Measurements from ENCODE around the gene ABHD17A. TPM values are rescaled to one million over a fixed set of nuclear protein-coding genes. Genes with fewer than 3 reads are reported as not detected.

The ABHD17A gene
- total RNA-seq, 1 donor from 2014 or later, result 20.2 TPM

GRCh38 chr19:1921326-1921725, 36.0 kb upstream of the ABHD17A start:
- TF ChIP-seq EZH2 (IDR thresholded peaks at IDR 0.05), result no peak
- TF ChIP-seq CTCF (IDR thresholded peaks at IDR 0.05), result no peak
- no peak for TF ChIP-seq EZH2phosphoT487 (IDR thresholded peaks at IDR 0.05)
- Mint-ChIP-seq H3K4me1 (no peaks in the 10 kb centered on the region), H3K4me3 (no peak overlapping the region), H3K9me3 (no peaks in the 10 kb centered on the region), H3K27me3 (ENCODE audit: insufficient read depth, low read depth) (peaks cover 5% of the 10 kb centered on the region), H3K36me3 (peaks cover 8% of the 10 kb centered on the region), H3K27ac (no peak overlapping the region)
- Histone ChIP-seq H3K36me3 (no peaks in the 10 kb centered on the region), H3K9me3 (ENCODE audit: low read depth) (no peaks in the 10 kb centered on the region), H3K27me3 (no peaks in the 10 kb centered on the region), H3K4me2 (no peak overlapping the region), H2AFZ (replicated peaks) (no peak overlapping the region), H3K79me2 (ENCODE audit: low read depth) (no peaks in the 10 kb centered on the region), H3K4me1 (no peaks in the 10 kb centered on the region), H3K9ac (no peak overlapping the region), H3K4me3 (no peak overlapping the region), H4K20me1 (ENCODE audit: low read depth) (peaks cover 4% of the 10 kb centered on the region), H3F3A (ENCODE audit: low read depth) (no peaks in the 10 kb centered on the region), H3K27ac (no peak overlapping the region)
- DNase-seq (ENCODE audit: low spot score), result no peak

- peaks cover 5% of the 10 kb centered on the region for H3K27me3 Mint-ChIP-seq (ENCODE audit: insufficient read depth, low read depth)
- peaks cover 9% of the 10 kb centered on the region for H4K20me1 ChIP-seq (ENCODE audit: low read depth)
- H3K4me2 ChIP-seq, result no peak overlapping the region
- no peak overlapping the region for H2AFZ ChIP-seq (replicated peaks)
- no peaks in the 10 kb centered on the region for H3K4me1 Mint-ChIP-seq
- H3K27ac Mint-ChIP-seq, result no peak overlapping the region
- no peaks in the 10 kb centered on the region for H3K36me3 ChIP-seq
- H3K9ac ChIP-seq, result no peak overlapping the region
- no peaks in the 10 kb centered on the region for H3K27me3 ChIP-seq
- H3K79me2 ChIP-seq (ENCODE audit: low read depth), result no peaks in the 10 kb centered on the region
- no peaks in the 10 kb centered on the region for H3K9me3 Mint-ChIP-seq
- no peak overlapping the region for H3K4me3 ChIP-seq
- no peaks in the 10 kb centered on the region for H3F3A ChIP-seq (ENCODE audit: low read depth)
- no peak overlapping the region for H3K4me3 Mint-ChIP-seq
- no peaks in the 10 kb centered on the region for H3K4me1 ChIP-seq
- no peak for DNase-seq (ENCODE audit: low spot score)
- H3K36me3 Mint-ChIP-seq, result peaks cover 8% of the 10 kb centered on the region
- no peak overlapping the region for H3K27ac ChIP-seq
- no peaks in the 10 kb centered on the region for H3K9me3 ChIP-seq (ENCODE audit: low read depth)
- TF ChIP-seq EZH2 (IDR thresholded peaks at IDR 0.05), result no peak
- no peak for TF ChIP-seq EZH2phosphoT487 (IDR thresholded peaks at IDR 0.05)
- no peak for TF ChIP-seq CTCF (IDR thresholded peaks at IDR 0.05)
Observed at GRCh38 chr19:1920644-1921043, 35.3 kb upstream of the ABHD17A start.

GRCh38 chr19:1918975-1919374, 33.7 kb upstream of the ABHD17A start:
- Mint-ChIP-seq H3K9me3 (no peaks in the 10 kb centered on the region), H3K36me3 (peaks cover 6% of the 10 kb centered on the region), H3K4me3 (no peak overlapping the region), H3K4me1 (no peaks in the 10 kb centered on the region), H3K27ac (no peak overlapping the region), H3K27me3 (ENCODE audit: insufficient read depth, low read depth) (no peaks in the 10 kb centered on the region)
- Histone ChIP-seq H3K4me1 (no peaks in the 10 kb centered on the region), H3K79me2 (ENCODE audit: low read depth) (peaks cover 11% of the 10 kb centered on the region), H3K4me2 (no peak overlapping the region), H3K4me3 (no peak overlapping the region), H4K20me1 (ENCODE audit: low read depth) (peaks cover 19% of the 10 kb centered on the region), H2AFZ (replicated peaks) (no peak overlapping the region), H3K9me3 (ENCODE audit: low read depth) (no peaks in the 10 kb centered on the region), H3K27me3 (no peaks in the 10 kb centered on the region), H3K27ac (no peak overlapping the region), H3F3A (ENCODE audit: low read depth) (no peaks in the 10 kb centered on the region), H3K36me3 (no peaks in the 10 kb centered on the region), H3K9ac (no peak overlapping the region)
- no peak for DNase-seq (ENCODE audit: low spot score)
- no peak for TF ChIP-seq EZH2 (IDR thresholded peaks at IDR 0.05)
- no peak for TF ChIP-seq CTCF (IDR thresholded peaks at IDR 0.05)
- TF ChIP-seq EZH2phosphoT487 (IDR thresholded peaks at IDR 0.05), result no peak

All from neural progenitor cell (in vitro differentiated cells).